Gastroesophageal sphincter (tissue), 4 donors: Measurements from ENCODE around the gene NEK6. TPM values are rescaled to one million over a fixed set of nuclear protein-coding genes. Genes with fewer than 3 reads are reported as not detected.

Experiments
- ATAC-seq: fragments of 150-250 bp; one replicate; pipeline ENCODE4 v1.9.1; 2016; ENCODE audit warnings: mild to moderate bottlenecking, moderate library complexity
- H3K27ac ChIP-seq, 4 donors: fragments of 200-600 bp; sonication (generic) in 3 of 4; 1 replicate in 3 of 4; 2 replicates in 1 of 4; pipeline ENCODE4 v1.5.1; 2016 to 2019
- H3K27me3 ChIP-seq: fragments of 200-600 bp; sonication (generic); one replicate; pipeline ENCODE4 v1.5.1; 2019
- H3K36me3 ChIP-seq, 2 donors: fragments of 200-600 bp; sonication (generic); one replicate each; pipeline ENCODE4 v1.5.1; 2019; ENCODE audit warnings: control low read depth in 1 of 2
- H3K4me1 ChIP-seq, 3 donors: fragments of 200-600 bp; sonication (generic); 1 replicate in 2 of 3; 2 replicates in 1 of 3; pipeline ENCODE4 v1.5.1; 2016 to 2019; ENCODE audit warnings: control low read depth in 2 of 3
- H3K4me3 ChIP-seq, 2 donors: fragments of 200-600 bp; sonication (generic); one replicate each; pipeline ENCODE4 v1.5.1; 2019; ENCODE audit warnings: mild to moderate bottlenecking in 1 of 2, moderate library complexity in 1 of 2
- H3K9me3 ChIP-seq, 3 donors: fragments of 200-600 bp; sonication (generic); one replicate each; pipeline ENCODE4 v1.5.1; 2017 to 2019; ENCODE audit warnings: control low read depth in 2 of 3
- CTCF ChIP-seq, 4 experiments: fragments of 200-600 bp in 2 of 4; fragments of 450-650 bp in 2 of 4; sonication (generic) in 1 of 4; IDR thresholded peaks; one replicate each; pipeline ENCODE4 v1.5.1; 2017 to 2019; ENCODE audit warnings: antibody characterized with exemption in 4 of 4, mild to moderate bottlenecking in 2 of 4, moderate library complexity in 2 of 4
- EP300 ChIP-seq: sonication (generic); formaldehyde crosslinking; IDR thresholded peaks from one replicate; pipeline ENCODE4 v1.6.1; 2017; ENCODE audit warnings: antibody characterized with exemption, mild to moderate bottlenecking
- POLR2A ChIP-seq, 2 donors: fragments of 450-650 bp; IDR thresholded peaks; one replicate each; pipeline ENCODE4 v1.6.1; 2017; ENCODE audit warnings: antibody characterized with exemption in 2 of 2, mild to moderate bottlenecking in 2 of 2, moderate library complexity in 1 of 2
- POLR2AphosphoS5 ChIP-seq: sonication (generic); formaldehyde crosslinking; IDR thresholded peaks from one replicate; pipeline ENCODE4 v1.6.1; 2017; ENCODE audit warnings: antibody characterized with exemption
- WGBS, 2 donors: methylation state at CpG; one replicate each; pipeline ENCODE4 v1.1.5; 2018; ENCODE audit warnings: low coverage in 1 of 2; 5-methylcytosine and 5-hydroxymethylcytosine counted together
- total RNA-seq, 4 donors: library from RNA; depleted of rRNA; stranded (reverse); fragments of >200 nt; gene quantifications; one replicate each; pipeline ENCODE4 v1.1.0, GENCODE V29; 2016

The NEK6 gene
- total RNA-seq, 4 donors from 2014 or later = 13.2 to 31.7 (median 19.3) TPM

DNA sequence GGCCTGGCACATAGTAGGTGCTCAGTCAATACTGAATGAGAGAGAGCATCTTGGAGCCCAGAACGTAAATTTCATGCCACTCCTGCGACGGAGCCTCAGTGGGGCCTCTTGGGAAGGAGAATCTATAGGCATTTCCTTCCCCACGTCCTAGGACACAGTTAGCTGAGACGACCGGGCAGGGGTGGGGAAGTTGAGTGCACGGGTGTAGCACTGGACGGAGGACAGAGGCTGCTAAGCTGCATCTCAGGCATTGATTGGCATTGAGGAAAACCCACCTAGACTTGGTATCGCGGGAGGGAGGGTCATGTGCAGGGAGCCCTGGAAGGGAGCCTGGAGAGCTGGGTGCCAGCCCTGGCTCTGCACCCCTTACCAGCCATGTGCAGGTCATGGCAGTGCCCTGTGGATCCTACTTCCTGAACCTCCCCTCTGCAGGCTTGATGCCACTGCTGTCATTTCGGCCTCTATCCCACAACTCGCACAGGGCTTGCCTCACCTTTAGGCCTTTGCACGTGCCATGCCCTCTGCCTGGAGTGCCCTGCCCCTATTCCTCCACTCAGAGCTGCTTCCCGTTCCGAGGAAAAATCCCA, 25.6 kb downstream of the NEK6 start:
- Histone ChIP-seq H3K27me3 (no peaks in the 10 kb centered on the region), H3K9me3 (no peaks in the 10 kb centered on the region), H3K4me3 (no peak overlapping the region), H3K27ac (peak overlapping the region in 3 of 4 donors; percentile 76 to 89 (median 86)), H3K36me3 (no peaks in the 10 kb centered on the region), H3K4me1 (peaks cover 0 to 99% (median 67%) of the 10 kb centered on the region in 3 donors)
- no peak for TF ChIP-seq CTCF (IDR thresholded peaks at IDR 0.05)
- no peak for TF ChIP-seq POLR2A (IDR thresholded peaks at IDR 0.05)
- TF ChIP-seq EP300 = no peak
- no peak for TF ChIP-seq POLR2AphosphoS5
- WGBS, 2 donors = 81% methylated on average over 9 of the region's 15 CpGs; no CpG with 5 or more reads in 1 of the 2 donors
- no peak for ATAC-seq

DNA sequence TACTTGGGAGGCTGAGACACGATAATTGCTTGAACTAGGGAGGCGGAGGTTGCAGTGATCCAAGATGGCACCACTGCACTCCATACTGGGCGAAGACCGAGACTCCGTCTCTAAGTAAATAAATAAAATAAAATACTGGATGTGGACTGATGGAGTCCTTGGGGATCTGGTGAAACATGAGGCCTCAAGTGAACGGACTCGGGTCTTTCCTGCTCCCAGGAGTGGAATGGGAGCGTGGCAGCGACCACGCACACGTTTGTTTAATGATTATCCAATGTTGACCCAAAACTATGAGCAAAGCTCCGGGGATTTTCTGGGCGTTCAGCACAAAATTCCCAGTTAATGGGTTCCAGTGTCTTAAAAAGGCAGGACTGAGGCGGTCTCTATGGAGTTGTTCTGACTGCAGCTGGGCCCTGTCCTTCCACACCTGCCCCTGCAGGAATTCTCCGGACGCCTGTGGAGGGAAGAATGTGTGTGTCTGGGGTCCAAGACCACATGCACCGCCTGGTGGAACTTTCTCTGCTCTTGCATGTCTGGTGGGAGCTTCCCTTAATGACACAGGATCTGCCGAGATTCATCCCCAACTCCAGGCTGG, 26.6 kb downstream of the NEK6 start:
- no peaks in the 10 kb centered on the region for H3K27me3 ChIP-seq
- WGBS, 2 donors = 67 to 77% methylated on average over 17 to 18 of the region's 18 CpGs
- ATAC-seq = no peak
- H3K4me3 ChIP-seq = no peak overlapping the region
- H3K36me3 ChIP-seq = no peaks in the 10 kb centered on the region
- H3K4me1 ChIP-seq = peaks cover 0 to 96% (median 67%) of the 10 kb centered on the region in 3 donors
- peak overlapping the region in 3 of 4 donors; percentile 76 to 89 (median 86) for H3K27ac ChIP-seq
- no peak for TF ChIP-seq EP300
- TF ChIP-seq POLR2A (IDR thresholded peaks at IDR 0.05) = no peak
- TF ChIP-seq CTCF (IDR thresholded peaks at IDR 0.05) = no peak
- no peak for TF ChIP-seq POLR2AphosphoS5
- H3K9me3 ChIP-seq = no peaks in the 10 kb centered on the region

DNA sequence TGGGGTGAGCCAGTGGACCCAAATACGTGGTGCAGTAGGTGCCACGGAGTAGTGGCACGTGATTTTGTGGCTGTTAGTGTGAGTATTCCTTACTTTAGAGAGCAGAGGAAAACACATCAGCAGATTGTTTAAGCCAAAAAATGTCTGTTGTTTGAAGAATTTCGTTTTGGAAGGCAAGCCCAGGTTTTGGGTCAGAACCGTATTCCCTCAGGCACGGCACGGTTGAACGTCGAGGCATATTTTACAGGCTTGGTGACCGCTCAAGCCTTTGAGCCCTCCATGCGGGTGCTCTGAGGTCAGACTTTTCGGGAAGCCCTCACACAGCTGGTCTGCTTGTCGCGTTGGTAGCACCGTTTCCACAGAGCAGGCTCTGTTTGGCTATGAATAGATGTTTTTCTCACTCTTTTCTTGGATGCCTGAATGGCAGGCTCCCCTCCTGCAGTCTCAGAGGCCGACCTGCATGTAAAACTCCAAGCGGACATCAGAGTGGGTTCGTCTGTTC, 27.2 kb downstream of the NEK6 start:
- Histone ChIP-seq H3K4me3 (no peak overlapping the region), H3K4me1 (peaks cover 0 to 96% (median 60%) of the 10 kb centered on the region in 3 donors), H3K36me3 (no peaks in the 10 kb centered on the region), H3K27me3 (no peaks in the 10 kb centered on the region), H3K9me3 (no peaks in the 10 kb centered on the region), H3K27ac (peak overlapping the region; percentile 52 to 89 (median 81))
- no peak for TF ChIP-seq POLR2A (IDR thresholded peaks at IDR 0.05)
- TF ChIP-seq POLR2AphosphoS5 = peak; percentile 52
- WGBS, 2 donors = 45 to 50% methylated on average over 4 to 7 of the region's 18 CpGs
- peak; percentile 46 for ATAC-seq

DNA sequence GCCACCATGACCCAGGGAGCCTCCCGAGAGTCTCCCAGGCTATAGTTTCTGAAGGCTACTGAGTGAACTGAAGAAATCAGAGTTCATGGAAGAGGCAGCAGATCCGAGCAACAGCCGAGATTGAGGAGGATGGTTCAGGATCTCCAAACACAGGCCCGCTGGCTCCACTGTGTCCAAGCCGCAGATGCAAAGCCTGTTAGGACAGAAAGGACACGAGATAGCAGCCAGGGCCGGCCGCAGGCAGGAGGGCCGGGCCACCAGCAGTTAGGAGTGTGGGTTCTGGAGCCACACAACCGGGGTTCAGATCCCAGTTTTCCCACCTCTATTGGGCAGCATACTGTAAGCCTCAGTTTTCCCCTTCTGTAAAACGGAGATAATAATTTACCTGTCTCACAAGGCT, 27.7 kb downstream of the NEK6 start:
- WGBS, 2 donors = 77% methylated on average over 6 of the region's 11 CpGs; no CpG with 5 or more reads in 1 of the 2 donors
- peaks cover 0 to 96% (median 55%) of the 10 kb centered on the region in 3 donors for H3K4me1 ChIP-seq

DNA sequence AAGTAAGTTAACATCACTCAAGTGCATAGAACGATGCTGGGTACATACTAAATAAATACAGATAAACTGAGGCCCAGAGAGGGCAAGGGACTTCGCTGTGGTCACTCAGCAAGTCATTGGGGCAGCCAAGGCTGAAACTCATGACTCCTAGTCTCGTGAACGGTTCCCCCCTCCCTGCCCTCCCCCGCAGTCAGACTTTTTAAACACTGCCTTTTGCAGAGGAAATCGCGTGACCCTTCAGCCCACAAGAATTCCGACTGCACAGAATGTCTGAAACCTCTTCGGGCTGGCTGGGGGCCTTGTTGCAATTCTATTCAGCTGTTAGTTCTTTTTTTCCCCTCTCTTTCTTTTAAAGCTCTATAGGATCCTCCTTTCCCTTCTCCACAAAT, 28.1 kb downstream of the NEK6 start:
- Histone ChIP-seq H3K4me1 (peaks cover 0 to 96% (median 51%) of the 10 kb centered on the region in 3 donors), H3K9me3 (no peaks in the 10 kb centered on the region), H3K36me3 (no peaks in the 10 kb centered on the region), H3K27me3 (no peaks in the 10 kb centered on the region), H3K4me3 (peak overlapping the region in 1 of 2 donors; percentile 16), H3K27ac (peak overlapping the region; percentile 52 to 89 (median 81))
- TF ChIP-seq CTCF (IDR thresholded peaks at IDR 0.05) (no peak), EP300 (no peak), POLR2A (IDR thresholded peaks at IDR 0.05) (no peak), POLR2AphosphoS5 (peak; percentile 37)
- peak; percentile 73 for ATAC-seq
- WGBS, 2 donors = 19 to 20% methylated on average over 6 to 8 of the region's 9 CpGs

More for the DNA sequence above, 27.7 kb downstream of the NEK6 start:
- Histone ChIP-seq H3K36me3 (no peaks in the 10 kb centered on the region), H3K4me3 (peak overlapping the region in 1 of 2 donors; percentile 10), H3K9me3 (no peaks in the 10 kb centered on the region), H3K27me3 (no peaks in the 10 kb centered on the region), H3K27ac (peak overlapping the region; percentile 52 to 89 (median 81))
- ATAC-seq = no peak
- TF ChIP-seq EP300 (no peak), CTCF (IDR thresholded peaks at IDR 0.05) (no peak), POLR2A (IDR thresholded peaks at IDR 0.05) (no peak)
